ENCODE measurements around the gene NEURL2. TPM values are rescaled to one million over a fixed set of nuclear protein-coding genes. Genes with fewer than 3 reads are reported as not detected.

Gene NEURL2
- total RNA-seq, 1 donor from 2014 or later, result 7.4 TPM

DNA sequence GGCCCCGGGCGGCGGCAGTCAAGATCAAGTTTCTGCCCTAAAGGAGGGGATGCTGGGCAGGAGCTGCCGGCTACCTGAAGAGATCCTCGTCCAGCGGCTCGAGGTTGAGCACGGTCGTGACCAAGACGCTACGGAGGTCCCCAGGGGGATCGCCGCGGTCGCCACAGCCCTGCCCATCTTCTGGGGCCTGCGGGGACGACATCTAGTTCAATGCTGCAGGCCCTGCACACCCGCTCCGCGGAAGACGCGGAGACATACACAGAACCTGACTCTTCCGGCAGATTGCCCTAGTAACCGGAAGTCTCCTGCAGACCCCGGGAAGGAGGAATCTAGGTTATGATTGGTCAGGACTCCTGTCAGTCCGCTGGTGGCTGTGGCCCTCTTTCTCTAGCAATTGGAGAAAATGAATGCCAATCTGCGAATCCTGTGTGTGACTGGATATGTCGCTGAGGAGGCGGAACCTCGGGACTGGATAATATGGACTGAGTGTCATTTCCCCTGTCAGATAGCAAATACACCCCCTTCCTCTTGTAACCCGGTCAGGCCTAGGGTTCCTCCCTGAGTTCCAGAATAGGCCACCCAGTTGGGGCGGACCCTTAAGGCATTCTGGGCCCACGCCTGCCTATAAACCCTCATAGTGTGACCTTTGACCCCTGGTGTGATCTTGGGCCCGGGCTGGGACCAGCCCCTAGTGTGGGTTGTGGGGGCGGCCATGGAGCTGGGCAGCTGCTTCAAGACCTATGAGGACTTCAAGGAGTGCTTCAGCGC is 33.7 kb downstream of the NEURL2 start, which contains the start of the genes ACOT8 and ZSWIM3:
Gene ACOT8 (minus strand): TSS at position 279 of the 768 bp plus-strand sequence. CDS start 77 bp downstream, at position 202.
Gene ZSWIM3 (plus strand): TSS at position 501 of the 768 bp plus-strand sequence. CDS start 212 bp downstream, at position 713.
- Mint-ChIP-seq H3K9me3 (ENCODE audit: unreplicated experiment) (no peaks in the 10 kb centered on the region), H3K4me1 (ENCODE audit: unreplicated experiment) (peaks cover 45% of the 10 kb centered on the region), H3K27ac (ENCODE audit: unreplicated experiment) (peak within 1 kb of the TSS; percentile 93), H3K36me3 (ENCODE audit: unreplicated experiment) (peaks cover 2% of the 10 kb centered on the region), H3K4me3 (ENCODE audit: unreplicated experiment) (peak within 1 kb of the TSS; percentile 92), H3K27me3 (ENCODE audit: unreplicated experiment) (no peaks in the 10 kb centered on the region)
- peak; percentile 98 for DNase-seq (ENCODE audit: extremely low spot score, unreplicated experiment)
- TF ChIP-seq, protein P1, sequence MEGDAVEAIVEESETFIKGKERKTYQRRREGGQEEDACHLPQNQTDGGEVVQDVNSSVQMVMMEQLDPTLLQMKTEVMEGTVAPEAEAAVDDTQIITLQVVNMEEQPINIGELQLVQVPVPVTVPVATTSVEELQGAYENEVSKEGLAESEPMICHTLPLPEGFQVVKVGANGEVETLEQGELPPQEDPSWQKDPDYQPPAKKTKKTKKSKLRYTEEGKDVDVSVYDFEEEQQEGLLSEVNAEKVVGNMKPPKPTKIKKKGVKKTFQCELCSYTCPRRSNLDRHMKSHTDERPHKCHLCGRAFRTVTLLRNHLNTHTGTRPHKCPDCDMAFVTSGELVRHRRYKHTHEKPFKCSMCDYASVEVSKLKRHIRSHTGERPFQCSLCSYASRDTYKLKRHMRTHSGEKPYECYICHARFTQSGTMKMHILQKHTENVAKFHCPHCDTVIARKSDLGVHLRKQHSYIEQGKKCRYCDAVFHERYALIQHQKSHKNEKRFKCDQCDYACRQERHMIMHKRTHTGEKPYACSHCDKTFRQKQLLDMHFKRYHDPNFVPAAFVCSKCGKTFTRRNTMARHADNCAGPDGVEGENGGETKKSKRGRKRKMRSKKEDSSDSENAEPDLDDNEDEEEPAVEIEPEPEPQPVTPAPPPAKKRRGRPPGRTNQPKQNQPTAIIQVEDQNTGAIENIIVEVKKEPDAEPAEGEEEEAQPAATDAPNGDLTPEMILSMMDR (IDR thresholded peaks at IDR 0.05), result no peak

DNA sequence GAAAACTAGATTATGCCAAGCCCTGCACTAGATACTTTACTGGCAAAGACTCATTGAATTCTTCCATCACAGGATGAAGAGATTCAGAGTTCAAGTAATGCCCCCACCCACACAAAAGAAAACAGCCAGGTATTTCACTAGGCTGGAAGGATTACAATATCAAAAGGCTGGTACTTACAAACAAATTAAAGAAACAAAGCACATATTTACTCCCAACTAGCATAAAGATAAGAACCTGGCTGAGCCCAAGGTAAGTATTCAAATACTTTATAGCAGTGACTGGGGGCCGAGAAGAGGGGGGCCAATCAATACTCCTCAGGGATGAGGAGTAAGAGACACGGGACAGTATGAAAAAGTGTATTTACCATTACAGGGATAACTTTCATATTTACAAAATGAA is 37.5 kb downstream of the NEURL2 start:
- Mint-ChIP-seq H3K27ac (ENCODE audit: unreplicated experiment) (no peak overlapping the region), H3K27me3 (ENCODE audit: unreplicated experiment) (no peaks in the 10 kb centered on the region), H3K9me3 (ENCODE audit: unreplicated experiment) (no peaks in the 10 kb centered on the region), H3K4me1 (ENCODE audit: unreplicated experiment) (peaks cover 27% of the 10 kb centered on the region), H3K4me3 (ENCODE audit: unreplicated experiment) (no peak overlapping the region), H3K36me3 (ENCODE audit: unreplicated experiment) (peaks cover 11% of the 10 kb centered on the region)
- no peak for DNase-seq (ENCODE audit: extremely low spot score, unreplicated experiment)
- TF ChIP-seq, protein P1 (IDR thresholded peaks at IDR 0.05), result no peak

DNA sequence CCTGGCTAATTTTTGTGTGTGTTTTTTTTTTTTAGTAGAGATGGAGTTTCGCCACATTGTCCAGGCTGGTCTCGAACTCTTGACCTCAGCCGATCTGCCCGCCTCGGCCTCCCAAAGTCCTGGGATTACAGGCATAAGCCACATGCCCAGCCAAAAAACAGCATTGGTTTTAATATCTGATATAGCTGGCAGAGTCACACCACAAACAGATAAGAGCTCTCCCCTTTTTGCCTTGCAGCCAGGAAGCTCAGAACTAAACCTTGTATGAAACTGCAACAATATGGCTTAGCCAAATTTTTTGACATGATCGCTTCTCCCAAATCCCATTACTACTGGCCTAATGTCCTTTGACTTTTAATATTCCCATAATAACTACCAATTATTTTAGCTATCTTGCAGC is 38.7 kb downstream of the NEURL2 start:
- Mint-ChIP-seq H3K4me1 (ENCODE audit: unreplicated experiment) (peaks cover 17% of the 10 kb centered on the region), H3K36me3 (ENCODE audit: unreplicated experiment) (peaks cover 11% of the 10 kb centered on the region), H3K4me3 (ENCODE audit: unreplicated experiment) (no peak overlapping the region), H3K27ac (ENCODE audit: unreplicated experiment) (no peak overlapping the region), H3K9me3 (ENCODE audit: unreplicated experiment) (no peaks in the 10 kb centered on the region), H3K27me3 (ENCODE audit: unreplicated experiment) (no peaks in the 10 kb centered on the region)
- DNase-seq (ENCODE audit: extremely low spot score, unreplicated experiment), result no peak
- TF ChIP-seq, protein P1 (IDR thresholded peaks at IDR 0.05), result no peak

DNA sequence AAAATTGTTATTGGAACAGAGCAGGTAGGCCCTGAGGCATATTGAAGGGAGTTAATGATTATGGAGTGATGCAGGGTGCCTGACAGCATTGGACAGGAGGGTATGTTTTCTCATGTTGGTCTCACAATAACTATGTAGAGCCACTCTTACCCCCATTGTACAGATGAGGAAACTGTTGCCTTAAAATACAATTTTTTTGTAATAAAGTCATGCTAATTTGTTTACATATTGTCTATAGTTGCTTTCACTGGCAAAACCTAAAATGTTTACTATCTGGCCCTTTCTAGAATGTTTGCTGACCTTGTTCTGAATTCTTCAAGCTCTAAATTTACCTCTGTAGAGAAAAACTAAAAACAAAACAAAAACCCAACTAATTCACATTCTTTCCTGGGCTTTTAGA is 39.5 kb downstream of the NEURL2 start:
- no peak overlapping the region for H3K4me3 Mint-ChIP-seq (ENCODE audit: unreplicated experiment)
- H3K27me3 Mint-ChIP-seq (ENCODE audit: unreplicated experiment), result no peaks in the 10 kb centered on the region
- peaks cover 12% of the 10 kb centered on the region for H3K36me3 Mint-ChIP-seq (ENCODE audit: unreplicated experiment)
- peaks cover 13% of the 10 kb centered on the region for H3K4me1 Mint-ChIP-seq (ENCODE audit: unreplicated experiment)
- TF ChIP-seq, protein P1 (IDR thresholded peaks at IDR 0.05), result no peak
- H3K9me3 Mint-ChIP-seq (ENCODE audit: unreplicated experiment), result no peaks in the 10 kb centered on the region
- no peak overlapping the region for H3K27ac Mint-ChIP-seq (ENCODE audit: unreplicated experiment)
- no peak for DNase-seq (ENCODE audit: extremely low spot score, unreplicated experiment)

DNA sequence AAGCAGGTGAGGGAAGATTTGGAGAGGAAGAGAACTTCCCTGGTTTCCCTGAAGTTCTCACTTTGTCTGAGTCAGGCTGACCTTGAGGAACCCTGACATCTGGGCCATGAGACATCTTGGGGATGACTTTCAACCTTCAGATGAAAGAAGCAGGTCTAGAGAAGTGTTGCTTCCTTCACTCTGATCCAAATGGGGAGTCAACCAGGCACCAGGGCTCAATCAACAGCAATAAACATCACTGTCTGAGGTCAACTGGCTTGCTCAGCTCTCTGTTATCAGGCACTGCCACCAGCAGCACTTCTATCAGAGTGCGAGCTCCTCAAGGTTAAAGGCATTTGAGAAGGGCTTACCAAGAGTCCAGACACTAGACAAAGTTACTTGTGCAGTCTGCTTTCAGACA is 40.1 kb downstream of the NEURL2 start:
- no peak for DNase-seq (ENCODE audit: extremely low spot score, unreplicated experiment)
- Mint-ChIP-seq H3K4me1 (ENCODE audit: unreplicated experiment) (peaks cover 8% of the 10 kb centered on the region), H3K27ac (ENCODE audit: unreplicated experiment) (no peak overlapping the region), H3K27me3 (ENCODE audit: unreplicated experiment) (no peaks in the 10 kb centered on the region), H3K36me3 (ENCODE audit: unreplicated experiment) (peaks cover 16% of the 10 kb centered on the region), H3K4me3 (ENCODE audit: unreplicated experiment) (no peak overlapping the region), H3K9me3 (ENCODE audit: unreplicated experiment) (no peaks in the 10 kb centered on the region)
- TF ChIP-seq, protein P1 (IDR thresholded peaks at IDR 0.05), result no peak

Data from osteocyte (in vitro differentiated cells).